ENCODE results near the gene HOXC10. TPM values are rescaled to one million over a fixed set of nuclear protein-coding genes. Genes with fewer than 3 reads are reported as not detected.

Gene HOXC10
- total and polyA plus RNA-seq, 2 of the 8 experiments (the other 6 are each of a cell fraction or from before 2014, with no cell fraction given) = not detected

DNA sequence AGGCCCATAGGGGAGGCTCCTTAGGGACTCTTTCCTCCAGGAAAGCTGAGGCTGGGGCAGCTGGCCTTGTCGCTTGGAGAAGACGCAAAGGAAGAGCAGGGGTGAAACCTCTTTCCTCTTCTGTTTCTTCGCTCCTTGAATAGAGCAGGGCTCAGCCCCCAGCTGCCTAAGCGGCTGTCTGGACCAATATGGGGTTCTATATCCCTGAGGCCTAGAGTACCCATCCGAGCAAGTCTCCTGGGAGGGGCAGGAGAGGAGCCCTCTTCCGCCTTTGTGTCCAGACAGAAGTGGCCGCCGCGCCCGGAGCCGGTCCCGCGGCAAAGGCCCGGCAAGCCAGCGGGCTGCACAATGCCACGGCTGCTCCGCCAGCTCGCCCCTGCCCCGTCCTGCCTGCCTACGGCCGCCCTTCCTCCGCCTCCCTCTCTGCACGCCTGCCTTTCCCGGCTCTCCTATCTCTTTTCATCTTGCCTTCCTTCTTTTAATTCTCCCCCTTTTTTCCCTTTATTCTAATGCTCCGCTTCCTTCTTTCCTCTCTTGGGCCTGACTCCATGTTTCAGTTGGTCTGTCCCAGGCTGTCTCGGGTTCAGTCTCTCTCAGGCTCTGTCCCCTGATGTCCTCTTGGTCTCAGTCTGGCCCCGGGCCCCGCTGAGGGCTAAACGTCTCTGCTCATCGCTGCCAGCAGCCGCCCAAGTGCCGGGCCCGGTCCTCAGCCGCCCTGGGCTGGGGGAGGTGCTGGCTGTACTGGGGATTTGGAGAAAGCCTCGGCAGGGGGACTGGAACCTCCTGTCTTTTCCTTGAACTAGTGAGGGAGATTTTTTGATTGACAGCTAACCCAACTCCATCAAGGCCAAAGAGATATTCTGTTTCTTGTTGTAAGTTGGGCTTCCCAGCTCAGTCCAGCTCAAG lies 12.5 kb downstream of the HOXC10 start:
- Histone ChIP-seq H4K8ac (ENCODE audit: extremely low read depth, insufficient read depth, low read length) (no peak overlapping the region), H4K20me1 (replicated peaks in 1 of 2; ENCODE audit: control insufficient read depth in 1 of 2, insufficient read depth in 2 of 2, low read length in 2 of 2) (peaks cover 22 to 24% of the 10 kb centered on the region in 2 experiments), H2AK5ac (ENCODE audit: low read depth, low read length) (no peak overlapping the region), H2BK15ac (ENCODE audit: low read length) (0 out of 2 replicates have a peak overlapping the region, but pooled peaks have one; percentile 16), H2BK12ac (ENCODE audit: low read depth, low read length) (no peak overlapping the region), H2AFZ (ENCODE audit: low read length) (no peak overlapping the region), H2BK120ac (replicated peaks; ENCODE audit: low read depth, low read length) (no peak overlapping the region), H3K27me3 (replicated peaks in 1 of 4; ENCODE audit: control insufficient read depth in 3 of 4, extremely low read depth in 1 of 4, insufficient read depth in 3 of 4, low read length in 3 of 4) (peaks cover 97 to 100% (median 100%) of the 10 kb centered on the region in 4 experiments), H3K4me2 (ENCODE audit: insufficient read depth in 1 of 2, low read depth in 2 of 2, low read length in 2 of 2) (no peak overlapping the region; a peak in 1 of 4 replicates), H3K23ac (ENCODE audit: insufficient read length) (no peak overlapping the region), H3K23me2 (ENCODE audit: low read depth, low read length) (peaks cover 4% of the 10 kb centered on the region; the same call in 1 of the 2 replicates), H3K56ac (replicated peaks; ENCODE audit: insufficient read length, low read depth, low read length) (no peak overlapping the region), H4K91ac (replicated peaks; ENCODE audit: insufficient read length, low read length) (no peak overlapping the region), H3K9ac (replicated peaks in 1 of 4; ENCODE audit: extremely low read depth in 1 of 4, low read depth in 3 of 4, low read length in 3 of 4) (no peak overlapping the region), H3K36me3 (ENCODE audit: control insufficient read depth in 2 of 4, insufficient read depth in 4 of 4, low read length in 3 of 4) (peaks cover 0 to 20% (median 0%) of the 10 kb centered on the region in 4 experiments; a peak in 1 of 8 replicates), H3K4ac (replicated peaks; ENCODE audit: insufficient read length, low read depth, low read length) (no peak overlapping the region), H3K4me1 (replicated peaks in 1 of 4; ENCODE audit: control insufficient read depth in 3 of 4, insufficient read depth in 4 of 4, low read length in 3 of 4) (peaks cover 0 to 17% (median 8%) of the 10 kb centered on the region in 4 experiments; a peak in 5 of 7 replicates), H3K79me1 (ENCODE audit: low read depth, low read length) (no peaks in the 10 kb centered on the region), H4K5ac (ENCODE audit: insufficient read length, low read depth, low read length) (no peak overlapping the region), H3K18ac (ENCODE audit: extremely low read depth, low read length) (no peak overlapping the region), H3K14ac (ENCODE audit: insufficient read length) (no peak overlapping the region), H3K79me2 (ENCODE audit: control insufficient read depth in 1 of 2, insufficient read depth in 2 of 2, low read length in 2 of 2) (no peaks in the 10 kb centered on the region), H3K4me3 (ENCODE audit: extremely low read depth in 1 of 4, insufficient read depth in 2 of 4, low read depth in 3 of 4, low read length in 4 of 4) (no peak overlapping the region), H2BK5ac (ENCODE audit: low read depth, low read length) (no peak overlapping the region), H2BK20ac (ENCODE audit: low read length) (no peak overlapping the region), H3K27ac (ENCODE audit: low read depth, low read length) (no peak overlapping the region), H3K9me3 (ENCODE audit: insufficient read depth in 2 of 2, low read depth in 1 of 2, low read length in 1 of 2) (peaks cover 0 to 4% of the 10 kb centered on the region in 2 experiments; a peak in 1 of 4 replicates)
- ChIA-PET CTCF (ENCODE audit: partially characterized antibody) (interaction anchor here (0.7 to 4.4 kb wide), 15 partner anchors 8 to 208 kb away, joined by 3 to 28 read pairs (median 4); partner anchors contain the start of genes HOXC10, HOXC5 and HOXC8), POLR2A (ENCODE audit: partially characterized antibody) (interaction anchor here (1.2 kb wide), 2 partner anchors 9 to 219 kb away, joined by 3 read pairs; no protein-coding TSS in a partner anchor)
- WGBS, 2 experiments (ENCODE audit: extremely low coverage in 1 of 2, insufficient coverage in 1 of 2, insufficient read length in 1 of 2, insufficient replicate concordance in 2 of 2, low coverage in 1 of 2, low lambda C conversion rate in 2 of 2, missing lambda C conversion rate in 1 of 2) = 15% methylated on average over 35 of the region's 35 CpGs; no CpG with 5 or more reads in 1 of the 2 experiments
- DNase-seq (ENCODE audit: low read depth in 1 of 2, low spot score in 2 of 2) (no peak), FAIRE-seq (no peak)
- TF ChIP-seq ZNF274 (IDR thresholded peaks at IDR 0.05; ENCODE audit: borderline replicate concordance, extremely low read depth, low read length) = no peak
- TF ChIP-seq CBX8 (IDR thresholded peaks at IDR 0.05; ENCODE audit: borderline replicate concordance, low read depth, low read length) = 0 out of 2 replicates have a peak, but pooled peaks have one; percentile 83
- TF ChIP-seq POU5F1 (IDR thresholded peaks at IDR 0.05; ENCODE audit: low read depth, low read length) = no peak
- peak; percentile 76 for TF ChIP-seq RNF2 (IDR thresholded peaks at IDR 0.05; ENCODE audit: borderline replicate concordance, low read depth, low read length, missing control alignments, poor library complexity, severe bottlenecking)
